Mucosa of descending colon (tissue), 3 donors: ENCODE results near the gene CDH16. TPM values are rescaled to one million over a fixed set of nuclear protein-coding genes. Genes with fewer than 3 reads are reported as not detected.
A peak's percentile ranks its signal among the peaks of the same experiment; 100 is the strongest.
"Not testable (repeated sequence)": the region's sequence is repeated elsewhere in the genome, so short reads cannot be mapped to it uniquely, and the experiment has no call there.

Source experiments
- ATAC-seq: fragments of 200-7000 bp; cut with Tn5 transposase; one replicate; pipeline ENCODE4 v1.9.1; 2020; ENCODE audit warnings: mild to moderate bottlenecking, moderate library complexity
- DNase-seq, 3 donors: peaks; one replicate each; pipeline ENCODE4 v3.0.0-alpha.2; 2020
- H3K36me3 ChIP-seq: fragments of 200-600 bp; one replicate; pipeline ENCODE4 v1.8.0; 2021; ENCODE audit warnings: low read depth, mild to moderate bottlenecking
- H3K4me1 ChIP-seq: fragments of 200-600 bp; one replicate; pipeline ENCODE4 v1.8.0; 2021; ENCODE audit warnings: low read depth, mild to moderate bottlenecking
- H3K4me3 ChIP-seq: fragments of 200-600 bp; one replicate; pipeline ENCODE4 v1.8.0; 2021; ENCODE audit warnings: mild to moderate bottlenecking
- H3K9me3 ChIP-seq: fragments of 200-600 bp; one replicate; pipeline ENCODE4 v1.8.0; 2021; ENCODE audit warnings: mild to moderate bottlenecking
- intact Hi-C, 2 donors: fragments of 100-400 bp; cut with DNase I in 1 of 2; cut with micrococcal nuclease in 1 of 2; formaldehyde crosslinking; loops; one replicate each; pipeline versions ENCODE4 v1.11.0 to v1.11.1; 2022; cut with DNase I, micrococcal nuclease
- total RNA-seq, 3 donors: library from RNA; stranded (reverse); fragmentation: NEBNext Ultra II Directional in 2 of 3; extraction: Animal tissue kit (Norgen Biotek cat#: 25700) in 2 of 3; gene quantifications; one replicate each; pipeline versions ENCODE4 v1.2.1 to v1.2.4, GENCODE V29; 2021 to 2023
- TF ChIP-seq, protein P1 (sequence below): fragments of 200-600 bp; IDR thresholded peaks from one replicate; pipeline ENCODE4 v1.8.0; 2022; ENCODE audit warnings: antibody characterized with exemption, mild to moderate bottlenecking
- donor health status: DM: no; HTN: no; CAD: no; lungs with moderate emphysema.
- donor health status: DM: no; HTN: no; CAD: no.
- donor health status: DM: no; HTN: yes; CAD: no.

The CDH16 gene
- total RNA-seq, 3 donors from 2014 or later = 0.13 to 0.78 (median 0.72) TPM

DNA sequence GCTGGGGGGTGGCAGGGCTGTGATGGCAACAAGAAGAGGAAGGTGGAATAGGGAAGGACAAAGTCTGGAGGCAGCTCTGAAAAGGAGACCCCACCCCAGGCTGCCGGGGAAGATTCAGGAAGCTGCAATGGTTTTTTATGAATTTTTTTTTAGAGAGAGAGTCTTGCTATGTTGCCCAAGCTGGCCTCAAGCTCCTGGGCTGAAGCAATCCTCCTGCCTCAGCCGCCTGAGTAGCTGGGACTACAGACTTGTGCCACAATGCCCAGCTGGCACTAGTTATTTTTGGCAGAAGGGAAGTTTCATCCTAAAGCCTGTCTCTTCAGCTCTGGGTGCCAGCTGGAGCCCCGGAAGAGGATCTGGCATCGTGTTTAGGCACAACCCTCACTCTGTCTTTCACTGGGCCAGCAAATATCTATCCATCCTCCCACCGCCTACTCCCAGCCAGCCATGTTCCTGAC lies 41.0 kb upstream of the CDH16 start:
- ATAC-seq (peak; percentile 7), DNase-seq (peak in 2 of 3 donors; percentile 48 to 52)
- H3K36me3 ChIP-seq = no peaks in the 10 kb centered on the region
- no peaks in the 10 kb centered on the region for H3K9me3 ChIP-seq
- intact Hi-C loops = loop anchor here in 1 of 2 donors (10.0 kb wide), 1 partner anchor 195 kb away; the partner anchor contains the start of genes B3GNT9, FBXL8 and TRADD
- TF ChIP-seq, protein P1, sequence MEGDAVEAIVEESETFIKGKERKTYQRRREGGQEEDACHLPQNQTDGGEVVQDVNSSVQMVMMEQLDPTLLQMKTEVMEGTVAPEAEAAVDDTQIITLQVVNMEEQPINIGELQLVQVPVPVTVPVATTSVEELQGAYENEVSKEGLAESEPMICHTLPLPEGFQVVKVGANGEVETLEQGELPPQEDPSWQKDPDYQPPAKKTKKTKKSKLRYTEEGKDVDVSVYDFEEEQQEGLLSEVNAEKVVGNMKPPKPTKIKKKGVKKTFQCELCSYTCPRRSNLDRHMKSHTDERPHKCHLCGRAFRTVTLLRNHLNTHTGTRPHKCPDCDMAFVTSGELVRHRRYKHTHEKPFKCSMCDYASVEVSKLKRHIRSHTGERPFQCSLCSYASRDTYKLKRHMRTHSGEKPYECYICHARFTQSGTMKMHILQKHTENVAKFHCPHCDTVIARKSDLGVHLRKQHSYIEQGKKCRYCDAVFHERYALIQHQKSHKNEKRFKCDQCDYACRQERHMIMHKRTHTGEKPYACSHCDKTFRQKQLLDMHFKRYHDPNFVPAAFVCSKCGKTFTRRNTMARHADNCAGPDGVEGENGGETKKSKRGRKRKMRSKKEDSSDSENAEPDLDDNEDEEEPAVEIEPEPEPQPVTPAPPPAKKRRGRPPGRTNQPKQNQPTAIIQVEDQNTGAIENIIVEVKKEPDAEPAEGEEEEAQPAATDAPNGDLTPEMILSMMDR = no peak
- H3K4me1 ChIP-seq = peaks cover 41% of the 10 kb centered on the region
- no peak overlapping the region for H3K4me3 ChIP-seq

- TF ChIP-seq, protein P1 = no peak
- H3K4me3 ChIP-seq = no peak overlapping the region
- DNase-seq (no peak), ATAC-seq (no peak)
- H3K36me3 ChIP-seq = no peaks in the 10 kb centered on the region
- intact Hi-C loops = loop anchor here in 1 of 2 donors (10.0 kb wide), 1 partner anchor 196 kb away; the partner anchor contains the start of genes B3GNT9, FBXL8 and TRADD
- H3K9me3 ChIP-seq = no peaks in the 10 kb centered on the region
- peaks cover 43% of the 10 kb centered on the region for H3K4me1 ChIP-seq
These were observed 40.4 kb upstream of the CDH16 start for GRCh38 chr16:66958857-66959703.

- not testable (repeated sequence) for ATAC-seq
These were observed 37.4 kb upstream of the CDH16 start for GRCh38 chr16:66956154-66956457.

GRCh38 chr16:66955363-66956153 lies 36.9 kb upstream of the CDH16 start:
- H3K9me3 ChIP-seq, H3K4me3 ChIP-seq, ATAC-seq, H3K36me3 ChIP-seq: not testable (repeated sequence)
- H3K4me1 ChIP-seq = peaks cover 37% of the 10 kb centered on the region
- DNase-seq = peak in 1 of 3 donors; percentile 45
- intact Hi-C loops = loop anchor here in 1 of 2 donors (10.0 kb wide), 1 partner anchor 199 kb away; the partner anchor contains the start of genes B3GNT9, FBXL8 and TRADD

More at GRCh38 chr16:66956154-66956457, 37.4 kb upstream of the CDH16 start:
- not testable (repeated sequence) for H3K9me3 ChIP-seq, H3K4me3 ChIP-seq, H3K36me3 ChIP-seq, DNase-seq
- intact Hi-C loops = loop anchor here in 1 of 2 donors (10.0 kb wide), 1 partner anchor 199 kb away; the partner anchor contains the start of genes B3GNT9, FBXL8 and TRADD
- peaks cover 40% of the 10 kb centered on the region for H3K4me1 ChIP-seq

- Histone ChIP-seq H3K9me3 (no peaks in the 10 kb centered on the region), H3K36me3 (no peaks in the 10 kb centered on the region), H3K4me1 (peaks cover 32% of the 10 kb centered on the region), H3K4me3 (no peak overlapping the region)
- DNase-seq (peak in 2 of 3 donors; percentile 88 to 94), ATAC-seq (peak; percentile 85)
- intact Hi-C loops = loop anchor here in 1 of 2 donors (10.0 kb wide), 1 partner anchor 201 kb away; the partner anchor contains the start of genes B3GNT9, FBXL8 and TRADD
- TF ChIP-seq, protein P1 = peak; percentile 49
These were observed 35.5 kb upstream of the CDH16 start for GRCh38 chr16:66954097-66954659.

GRCh38 chr16:66953462-66954096 lies 34.9 kb upstream of the CDH16 start:
- Histone ChIP-seq H3K4me3 (no peak overlapping the region), H3K36me3 (no peaks in the 10 kb centered on the region), H3K9me3 (no peaks in the 10 kb centered on the region), H3K4me1 (peaks cover 34% of the 10 kb centered on the region)
- intact Hi-C loops = loop anchor here in 1 of 2 donors (10.0 kb wide), 1 partner anchor 201 kb away; the partner anchor contains the start of genes B3GNT9, FBXL8 and TRADD
- DNase-seq (peak in 2 of 3 donors; percentile 79 to 84), ATAC-seq (peak; percentile 91)
- TF ChIP-seq, protein P1 = no peak
